Spinal cord (tissue), 10 donors: ENCODE data around the gene KREMEN2. TPM values are rescaled to one million over a fixed set of nuclear protein-coding genes. Genes with fewer than 3 reads are reported as not detected.

Source experiments
- DNase-seq, 6 donors: peaks; one replicate each; pipeline versions ENCODE4 v3.0.0 to v3.0.0-alpha.2; 2013 to 2015; ENCODE audit warnings: low spot score in 6 of 6, low read depth in 4 of 6
- H3K27ac ChIP-seq: one replicate; pipeline ENCODE4 v1.5.1; 2013; ENCODE audit warnings: low read depth, low read length, control low read depth
- H3K27me3 ChIP-seq: one replicate; pipeline ENCODE4 v1.6.1; 2013; ENCODE audit warnings: low read length; ENCODE audit not compliant: control insufficient read depth, insufficient read depth
- H3K36me3 ChIP-seq: one replicate; pipeline ENCODE4 v1.6.1; 2013; ENCODE audit warnings: low read length; ENCODE audit not compliant: control insufficient read depth, insufficient read depth
- H3K4me1 ChIP-seq: one replicate; pipeline ENCODE4 v1.6.1; 2013; ENCODE audit warnings: low read length; ENCODE audit not compliant: control insufficient read depth, insufficient read depth
- H3K4me3 ChIP-seq: one replicate; pipeline ENCODE4 v1.5.1; 2013; ENCODE audit warnings: low read depth, low read length, control low read depth
- H3K9me3 ChIP-seq: one replicate; pipeline ENCODE4 v1.6.1; 2013; ENCODE audit warnings: low read length; ENCODE audit not compliant: control insufficient read depth, insufficient read depth
- WGBS: methylation state at CpG from one replicate; pipeline ENCODE4 v1.1.5; 2013; ENCODE audit warnings: missing lambda C conversion rate; ENCODE audit not compliant: insufficient coverage; 5-methylcytosine and 5-hydroxymethylcytosine counted together
- polyA plus RNA-seq, 2 donors: library from polyadenylated mRNA; unstranded; fragments of 120-200 nt; gene quantifications; one replicate each; pipeline ENCODE4 v1.2.1, GENCODE V29; 2013; ENCODE audit not compliant: insufficient read length in 2 of 2
- total RNA-seq, 2 donors: library from RNA; depleted of rRNA in 1 of 2; stranded (reverse); fragments of 120-200 nt in 1 of 2; fragments of >200 nt in 1 of 2; gene quantifications; one replicate each; pipeline versions ENCODE4 v1.2.3 to v1.2.4, GENCODE V29; 2013 to 2014
- donor health status: healthy.

Gene KREMEN2
- total and polyA plus RNA-seq, 4 donors = 0.17 to 1.6 (median 0.82) TPM

DNA sequence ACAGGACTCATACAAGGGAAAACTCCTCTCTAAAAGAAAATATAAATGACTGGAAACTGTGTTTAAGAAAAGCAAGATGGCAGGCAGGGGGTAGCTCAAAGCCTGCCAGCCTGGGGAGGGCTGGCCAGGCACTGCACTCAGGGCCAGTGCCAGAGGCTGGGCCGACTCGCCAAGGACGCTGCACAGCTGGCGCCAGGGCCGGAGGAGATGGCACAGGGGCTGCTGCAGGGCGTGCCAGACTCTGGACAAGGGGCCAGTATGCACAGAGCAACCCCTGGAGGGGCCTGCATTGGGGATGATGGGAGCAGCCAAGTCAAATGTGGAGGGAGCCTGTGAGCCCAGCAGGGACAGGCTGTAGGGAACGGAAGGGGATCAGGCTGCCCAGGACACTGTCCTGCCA lies 12.1 kb downstream of the KREMEN2 start:
- peaks cover 86% of the 10 kb centered on the region for H3K4me1 ChIP-seq
- WGBS = 71% methylated on average over 7 of the region's 7 CpGs
- no peak overlapping the region for H3K27ac ChIP-seq
- peak in 1 of 6 donors; percentile 51 for DNase-seq
- peaks cover 2% of the 10 kb centered on the region for H3K27me3 ChIP-seq
- H3K9me3 ChIP-seq = no peaks in the 10 kb centered on the region
- no peak overlapping the region for H3K4me3 ChIP-seq
- peaks cover 56% of the 10 kb centered on the region for H3K36me3 ChIP-seq

DNA sequence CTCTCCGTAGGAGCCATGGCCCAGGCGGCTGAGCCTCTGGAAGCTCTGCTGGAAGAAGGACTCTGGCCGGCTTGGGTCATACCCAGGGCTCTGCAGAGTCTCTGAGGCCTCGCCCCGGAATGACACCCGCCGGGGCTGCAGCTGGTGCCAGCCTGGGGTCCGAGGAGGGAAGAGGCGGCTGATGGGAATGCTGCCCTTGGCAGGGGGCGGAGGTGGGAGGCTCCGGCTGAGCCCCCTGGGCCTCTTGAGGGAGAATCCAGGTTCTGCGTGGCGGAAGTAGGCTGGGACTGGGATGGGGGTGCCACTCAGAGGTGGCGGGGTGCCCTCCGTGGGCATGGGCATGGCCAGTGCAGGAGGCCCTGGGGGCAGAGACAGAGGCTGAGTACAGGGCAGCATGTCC lies 12.6 kb downstream of the KREMEN2 start:
- 88% methylated on average over 12 of the region's 15 CpGs for WGBS
- DNase-seq = no peak
- H3K27me3 ChIP-seq = peaks cover 4% of the 10 kb centered on the region
- H3K4me3 ChIP-seq = no peak overlapping the region
- H3K27ac ChIP-seq = no peak overlapping the region
- peaks cover 86% of the 10 kb centered on the region for H3K4me1 ChIP-seq
- H3K36me3 ChIP-seq = peaks cover 51% of the 10 kb centered on the region
- H3K9me3 ChIP-seq = no peaks in the 10 kb centered on the region

DNA sequence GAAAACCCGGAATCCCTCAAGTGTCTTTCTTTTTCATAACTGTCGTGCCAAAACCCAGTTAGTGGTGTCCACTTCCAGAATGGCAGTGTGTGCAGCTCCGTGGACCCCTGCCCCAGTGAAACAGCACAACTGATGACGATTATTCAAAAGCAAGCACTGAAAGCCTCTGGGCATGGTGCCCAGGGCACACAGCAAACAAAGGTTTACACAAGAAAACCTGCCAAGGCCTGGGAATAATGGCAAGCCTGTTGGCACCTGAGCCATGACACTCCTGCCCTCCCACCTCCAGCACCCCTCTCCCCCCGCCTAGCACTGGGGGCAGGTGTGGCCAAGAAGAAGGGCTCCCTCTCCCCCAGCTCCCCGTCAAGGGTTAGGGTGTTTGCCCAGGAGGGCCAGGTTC lies 13.4 kb downstream of the KREMEN2 start:
- peaks cover 78% of the 10 kb centered on the region for H3K4me1 ChIP-seq
- WGBS = 30% methylated on average over 4 of the region's 6 CpGs

DNA sequence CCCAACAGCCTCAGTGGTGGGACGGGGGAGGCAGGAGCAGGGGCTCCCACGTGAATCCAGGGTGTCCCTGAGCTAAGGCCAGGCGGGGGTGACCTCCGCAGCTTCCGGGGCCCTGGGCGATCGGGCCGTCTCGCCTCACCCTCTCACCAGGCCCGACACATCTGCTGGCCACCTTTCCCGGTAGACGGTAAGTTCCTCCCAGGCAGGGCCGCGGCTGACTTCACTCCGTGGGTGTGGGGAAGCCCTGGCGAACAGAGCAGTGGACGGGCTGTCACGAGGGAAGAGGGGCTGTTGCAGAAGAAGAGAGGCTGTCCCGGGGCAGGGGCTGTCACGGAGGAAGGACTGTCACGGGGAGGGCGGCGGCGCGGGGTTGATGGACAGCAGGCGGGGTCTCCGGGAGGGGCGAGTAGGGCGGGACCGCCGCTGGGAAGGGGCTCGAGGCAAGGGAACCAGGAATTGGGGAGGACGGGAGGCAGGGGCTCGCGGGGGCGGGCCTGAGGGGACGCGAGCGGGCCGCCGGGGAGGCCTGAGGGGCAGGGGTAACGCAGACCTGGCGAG lies 15.7 kb downstream of the KREMEN2 start:
- no peak for DNase-seq
- H3K27ac ChIP-seq = no peak overlapping the region
- H3K4me1 ChIP-seq = peaks cover 66% of the 10 kb centered on the region
- peaks cover 22% of the 10 kb centered on the region for H3K36me3 ChIP-seq
- no peaks in the 10 kb centered on the region for H3K9me3 ChIP-seq
- H3K4me3 ChIP-seq = peak overlapping the region; percentile 74
- 6% methylated on average over 41 of the region's 43 CpGs for WGBS
- peaks cover 4% of the 10 kb centered on the region for H3K27me3 ChIP-seq

More for the DNA sequence above, 13.4 kb downstream of the KREMEN2 start:
- H3K27ac ChIP-seq = no peak overlapping the region
- no peak overlapping the region for H3K4me3 ChIP-seq
- no peaks in the 10 kb centered on the region for H3K9me3 ChIP-seq
- peaks cover 44% of the 10 kb centered on the region for H3K36me3 ChIP-seq
- peak in 2 of 6 donors; percentile 53 to 80 for DNase-seq
- H3K27me3 ChIP-seq = peaks cover 4% of the 10 kb centered on the region

DNA sequence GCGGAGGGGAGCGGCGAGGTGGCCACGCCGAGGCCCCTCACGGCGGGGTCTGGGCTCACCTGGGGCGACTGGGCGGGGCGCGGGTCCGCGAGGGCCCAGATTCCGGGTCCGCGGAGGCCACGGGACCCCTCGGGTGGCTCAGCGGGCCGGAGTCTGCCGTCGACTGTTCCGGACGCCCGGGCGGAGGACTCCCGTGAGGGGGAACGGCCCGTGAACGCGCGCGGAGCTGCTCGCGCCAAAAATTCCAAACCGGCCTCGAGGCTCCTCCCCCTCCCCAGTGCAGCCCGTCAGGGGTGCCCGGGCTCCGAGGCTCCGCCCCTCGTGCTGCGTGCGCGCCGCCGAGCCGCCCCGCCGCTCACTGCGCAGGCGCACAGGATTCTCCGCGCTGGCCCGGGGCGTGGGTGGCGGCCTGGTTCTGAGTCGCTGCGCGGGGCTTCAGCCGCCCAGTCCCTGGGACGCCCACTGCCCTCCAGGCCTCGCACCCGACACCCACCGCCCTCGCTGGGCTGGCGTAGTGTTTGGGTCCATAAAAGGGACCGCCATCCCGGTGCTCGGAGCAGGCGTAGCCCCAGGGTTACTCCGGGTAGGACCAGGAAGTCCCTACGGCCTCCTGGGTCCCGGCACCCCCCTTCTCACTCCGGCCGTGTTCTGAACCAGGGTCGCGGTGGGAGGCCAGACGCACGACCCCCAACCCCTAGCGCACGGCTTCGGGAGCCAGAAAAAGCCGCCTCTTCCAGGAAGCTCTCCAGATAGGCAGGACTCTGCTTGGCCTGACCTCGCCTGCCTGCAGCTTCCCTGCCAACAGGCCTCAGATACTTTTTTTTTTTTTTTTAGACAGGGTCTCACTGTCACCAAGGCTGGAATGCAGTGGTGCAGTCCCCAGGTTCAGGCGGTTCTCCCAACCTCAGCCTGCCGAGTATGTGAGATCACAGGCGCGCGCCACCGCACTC lies 16.4 kb downstream of the KREMEN2 start, which contains the start of gene PKMYT1:
Gene PKMYT1, minus strand, starts transcription at position 220 of the 950 bp plus-strand sequence. CDS start 789 bp downstream, outside the sequence.
- Histone ChIP-seq H3K4me1 (peaks cover 63% of the 10 kb centered on the region), H3K9me3 (no peaks in the 10 kb centered on the region), H3K36me3 (peaks cover 14% of the 10 kb centered on the region), H3K4me3 (peak within 1 kb of the TSS; percentile 74), H3K27me3 (peaks cover 4% of the 10 kb centered on the region), H3K27ac (peak within 1 kb of the TSS; percentile 58)
- DNase-seq = peak; percentile 72 to 97 (median 88)
- 2% methylated on average over 87 of the region's 91 CpGs for WGBS

DNA sequence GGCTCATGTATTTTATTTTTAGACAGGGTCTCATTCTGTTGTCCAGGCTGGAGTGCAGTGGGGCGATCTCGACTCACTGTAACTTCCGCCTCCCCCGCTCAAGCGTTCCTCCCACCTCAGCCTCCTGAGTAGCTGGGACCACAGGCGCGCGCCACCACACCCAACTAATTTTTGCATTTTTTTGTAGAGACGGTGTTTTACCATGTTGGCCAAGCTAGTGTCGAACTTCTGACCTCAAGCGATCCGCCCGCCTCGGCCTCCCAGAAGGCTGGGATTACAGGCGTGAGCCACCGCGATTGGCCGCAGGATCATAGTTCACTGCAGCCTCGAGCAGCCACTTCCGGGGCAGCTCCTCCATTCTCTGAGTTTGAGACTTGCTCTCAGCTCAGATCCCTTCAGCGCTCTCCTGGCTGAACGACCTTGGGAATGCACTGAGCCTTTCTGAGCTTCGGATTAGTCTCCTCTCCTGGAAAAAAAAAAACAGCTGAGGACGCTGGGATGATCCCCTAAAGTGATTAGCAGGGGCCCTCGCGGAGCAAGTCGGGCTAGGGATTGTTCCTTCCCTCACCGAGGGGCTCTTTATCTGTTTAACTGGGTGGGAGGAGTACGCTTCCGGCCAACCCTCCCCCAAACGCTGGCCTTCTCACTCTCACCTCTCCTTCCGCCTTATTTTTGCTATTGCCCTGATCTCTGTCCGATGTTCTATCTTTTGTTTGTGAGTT lies 17.3 kb downstream of the KREMEN2 start:
- DNase-seq = no peak
- H3K4me3 ChIP-seq = no peak overlapping the region
- peaks cover 6% of the 10 kb centered on the region for H3K36me3 ChIP-seq
- H3K27ac ChIP-seq = no peak overlapping the region
- WGBS = 43% methylated on average over 24 of the region's 33 CpGs
- peaks cover 4% of the 10 kb centered on the region for H3K27me3 ChIP-seq
- H3K9me3 ChIP-seq = no peaks in the 10 kb centered on the region
- peaks cover 63% of the 10 kb centered on the region for H3K4me1 ChIP-seq

DNA sequence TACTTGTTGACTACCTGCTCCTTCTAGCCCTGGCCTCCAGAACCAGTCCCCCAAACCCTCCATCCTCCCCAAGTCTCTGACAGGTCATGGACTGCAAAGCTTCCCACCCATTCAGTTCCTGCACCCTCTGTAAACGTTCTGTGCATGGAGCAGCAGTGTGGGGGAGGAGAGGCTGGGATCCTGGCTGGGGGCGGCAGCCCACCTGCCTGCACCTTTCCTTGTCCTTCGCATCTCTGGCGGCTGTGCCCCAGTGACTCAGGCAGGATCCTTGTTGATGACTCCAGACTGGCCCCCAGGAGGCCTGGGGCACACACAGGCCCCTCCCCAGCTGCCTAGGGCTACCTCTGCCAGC lies 17.8 kb downstream of the KREMEN2 start:
- no peaks in the 10 kb centered on the region for H3K9me3 ChIP-seq
- peaks cover under 1% of the 10 kb centered on the region for H3K36me3 ChIP-seq
- H3K27me3 ChIP-seq = peaks cover 4% of the 10 kb centered on the region
- H3K4me1 ChIP-seq = peaks cover 62% of the 10 kb centered on the region
- no peak for DNase-seq
- no peak overlapping the region for H3K4me3 ChIP-seq
- no peak overlapping the region for H3K27ac ChIP-seq
- 46% methylated on average over 3 of the region's 4 CpGs for WGBS

DNA sequence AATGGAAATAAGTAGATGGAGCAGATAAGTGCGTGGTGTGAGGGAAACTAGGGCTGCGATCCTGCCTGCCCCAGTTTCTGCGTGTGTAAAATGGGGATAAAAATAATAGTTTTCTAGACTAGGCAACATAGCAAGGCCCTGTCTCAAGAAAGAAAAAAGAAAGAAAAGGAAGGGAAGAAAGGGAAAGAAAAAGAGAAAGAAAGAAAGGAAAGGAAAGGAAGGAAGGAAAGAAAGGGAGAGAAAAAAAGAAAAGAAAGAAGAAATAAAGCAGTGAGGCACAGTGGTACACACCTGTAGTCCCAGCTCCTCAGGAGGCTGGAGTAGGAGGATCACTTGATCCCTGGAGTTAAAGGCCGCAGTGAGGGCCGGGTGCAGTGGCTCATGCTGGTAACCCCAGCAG lies 18.3 kb downstream of the KREMEN2 start:
- H3K27ac ChIP-seq = no peak overlapping the region
- H3K27me3 ChIP-seq = peaks cover 4% of the 10 kb centered on the region
- peaks cover 57% of the 10 kb centered on the region for H3K4me1 ChIP-seq
- DNase-seq = no peak
- no peaks in the 10 kb centered on the region for H3K9me3 ChIP-seq
- no peaks in the 10 kb centered on the region for H3K36me3 ChIP-seq
- no peak overlapping the region for H3K4me3 ChIP-seq
- 59% methylated on average over 3 of the region's 5 CpGs for WGBS

DNA sequence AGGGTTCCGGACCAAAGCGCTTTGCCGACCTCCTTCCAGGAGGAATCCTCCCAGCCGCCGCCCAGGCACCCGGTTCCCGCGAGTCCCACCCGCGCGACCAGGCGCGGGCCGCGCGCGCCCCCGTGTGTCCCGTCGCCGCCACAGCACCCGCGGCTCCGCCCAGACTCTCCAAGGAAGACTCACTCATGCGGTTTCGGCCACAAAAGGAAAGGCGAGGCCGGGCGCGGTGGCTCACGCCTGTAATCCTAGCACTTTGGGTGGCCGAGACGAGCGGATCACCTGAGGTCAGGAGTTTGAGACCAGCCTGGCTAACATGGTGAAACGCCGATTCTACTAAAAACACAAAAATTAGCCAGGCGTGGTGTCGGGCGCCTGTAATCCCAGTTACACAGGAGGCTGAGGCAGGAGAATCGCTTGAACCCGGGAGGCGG lies 19.6 kb downstream of the KREMEN2 start:
- H3K9me3 ChIP-seq = no peaks in the 10 kb centered on the region
- H3K27me3 ChIP-seq = peaks cover 4% of the 10 kb centered on the region
- no peak overlapping the region for H3K4me3 ChIP-seq
- H3K4me1 ChIP-seq = peaks cover 50% of the 10 kb centered on the region
- H3K36me3 ChIP-seq = no peaks in the 10 kb centered on the region
- WGBS = 12% methylated on average over 42 of the region's 42 CpGs
- DNase-seq = peak in 3 of 6 donors; percentile 58 to 92 (median 88)
- H3K27ac ChIP-seq = no peak overlapping the region
